NCI-H187 (cell line): ENCODE data around the gene ZNF791.
"Not testable (repeated sequence)": the region's sequence is repeated elsewhere in the genome, so short reads cannot be mapped to it uniquely, and the experiment has no call there.

Experiments used
- DNase-seq, 2 experiments: peaks; one replicate each; lab custom pipeline; 2025; lab: John Stamatoyannopoulos, UW

The ZNF791 gene

GRCh38 chr19:12629215-12629614 lies 18.5 kb downstream of the ZNF791 start:
- DNase-seq: no peak

- DNase-seq: no peak
Observed at GRCh38 chr19:12636631-12637030, 25.9 kb downstream of the ZNF791 start.

- no peak for DNase-seq
Observed at GRCh38 chr19:12638611-12639182, 28.0 kb downstream of the ZNF791 start.

GRCh38 chr19:12639901-12640613 lies 29.3 kb downstream of the ZNF791 start:
- DNase-seq: peak in 1 of 2 experiments; percentile 3

- DNase-seq: no peak
Observed at GRCh38 chr19:12641456-12641855, 30.7 kb downstream of the ZNF791 start.

GRCh38 chr19:12642506-12642905 lies 31.8 kb downstream of the ZNF791 start:
- DNase-seq: no peak

- not testable (repeated sequence) for DNase-seq
Observed at GRCh38 chr19:12643716-12644115, 33.0 kb downstream of the ZNF791 start.

- no peak for DNase-seq
Observed at GRCh38 chr19:12646551-12646950, 35.8 kb downstream of the ZNF791 start.

GRCh38 chr19:12647047-12647446 lies 36.3 kb downstream of the ZNF791 start:
- DNase-seq: no peak

GRCh38 chr19:12647490-12648071 lies 36.9 kb downstream of the ZNF791 start:
- peak; percentile 5 to 42 for DNase-seq

GRCh38 chr19:12648088-12648487 lies 37.4 kb downstream of the ZNF791 start:
- DNase-seq: no peak

GRCh38 chr19:12649941-12650340 lies 39.2 kb downstream of the ZNF791 start:
- no peak for DNase-seq

- DNase-seq: no peak
Observed at GRCh38 chr19:12652219-12652618, 41.5 kb downstream of the ZNF791 start.

- DNase-seq: no peak
Observed at GRCh38 chr19:12655546-12655945, 44.8 kb downstream of the ZNF791 start.

- no peak for DNase-seq
Observed at GRCh38 chr19:12656899-12657571, 46.3 kb downstream of the ZNF791 start.

GRCh38 chr19:12657966-12658365 lies 47.2 kb downstream of the ZNF791 start:
- no peak for DNase-seq

- no peak for DNase-seq
Observed at GRCh38 chr19:12660980-12661379, 50.3 kb downstream of the ZNF791 start.

GRCh38 chr19:12664406-12665280 lies 53.9 kb downstream of the ZNF791 start:
- no peak for DNase-seq

- DNase-seq: no peak
Observed at GRCh38 chr19:12665281-12665573, 54.5 kb downstream of the ZNF791 start.

GRCh38 chr19:12665671-12666264 lies 55.0 kb downstream of the ZNF791 start:
- no peak for DNase-seq

- DNase-seq: peak; percentile 30 to 67
Observed at GRCh38 chr19:12666265-12667048, 55.7 kb downstream of the ZNF791 start, which contains the start of the genes MAN2B1 and WDR83. MAN2B1 (minus strand) TSS chr19:12666742; CDS start chr19:12666701, 41 bp downstream. WDR83 (plus strand) TSS chr19:12666807; CDS start chr19:12669791, 2,984 bp downstream.
